T-helper 9 cell (primary cell): ENCODE measurements around the gene SLAIN1.

Experiments
- DNase-seq: peaks from one replicate; pipeline ENCODE4 v3.0.0-alpha.2; 2020

The SLAIN1 gene

GRCh38 chr13:77752512-77753069, 55.1 kb downstream of the SLAIN1 start:
- DNase-seq: no peak

- DNase-seq: no peak
Observed at GRCh38 chr13:77760893-77761292, 63.4 kb downstream of the SLAIN1 start.

GRCh38 chr13:77767413-77767812, 69.9 kb downstream of the SLAIN1 start:
- no peak for DNase-seq

GRCh38 chr13:77774181-77774580, 76.7 kb downstream of the SLAIN1 start:
- DNase-seq: no peak

- no peak for DNase-seq
Observed at GRCh38 chr13:77776704-77777103, 79.2 kb downstream of the SLAIN1 start.

GRCh38 chr13:77779552-77780272, 82.2 kb downstream of the SLAIN1 start:
- no peak for DNase-seq

- DNase-seq: no peak
Observed at GRCh38 chr13:77781808-77782207, 84.3 kb downstream of the SLAIN1 start.

- no peak for DNase-seq
Observed at GRCh38 chr13:77784515-77784914, 87.0 kb downstream of the SLAIN1 start.

GRCh38 chr13:77786695-77787287, 89.3 kb downstream of the SLAIN1 start:
- DNase-seq: no peak

- no peak for DNase-seq
Observed at GRCh38 chr13:77789376-77789775, 91.9 kb downstream of the SLAIN1 start.

- DNase-seq: no peak
Observed at GRCh38 chr13:77800219-77800618, 102.7 kb downstream of the SLAIN1 start.

GRCh38 chr13:77806518-77806917, 109.0 kb downstream of the SLAIN1 start:
- no peak for DNase-seq

GRCh38 chr13:77807431-77808135, 110.1 kb downstream of the SLAIN1 start:
- no peak for DNase-seq

GRCh38 chr13:77810430-77810829, 112.9 kb downstream of the SLAIN1 start:
- no peak for DNase-seq

GRCh38 chr13:77810878-77811277, 113.4 kb downstream of the SLAIN1 start:
- DNase-seq: no peak

- no peak for DNase-seq
Observed at GRCh38 chr13:77811381-77811780, 113.9 kb downstream of the SLAIN1 start.

GRCh38 chr13:77811981-77812380, 114.5 kb downstream of the SLAIN1 start:
- no peak for DNase-seq
